OCI-LY3 (cell line): ENCODE results near the gene HCN3.
A peak's percentile ranks its signal among the peaks of the same experiment; 100 is the strongest.

ENCODE experiments used
- EZH2phosphoT487 ChIP-seq: fragments of 200-600 bp; shearing (Covaris generic); IDR thresholded peaks from 2 replicates; pipeline ENCODE4 v1.6.1; 2018; ENCODE audit warnings: antibody characterized with exemption, mixed run types, low read depth
- TF ChIP-seq, protein P1 (sequence below): fragments of 200-600, 300-600 bp; sonication (generic); IDR thresholded peaks from 2 replicates; pipeline ENCODE4 v1.5.1; 2014; ENCODE audit warnings: antibody characterized with exemption, low read length, low read depth

DNA sequence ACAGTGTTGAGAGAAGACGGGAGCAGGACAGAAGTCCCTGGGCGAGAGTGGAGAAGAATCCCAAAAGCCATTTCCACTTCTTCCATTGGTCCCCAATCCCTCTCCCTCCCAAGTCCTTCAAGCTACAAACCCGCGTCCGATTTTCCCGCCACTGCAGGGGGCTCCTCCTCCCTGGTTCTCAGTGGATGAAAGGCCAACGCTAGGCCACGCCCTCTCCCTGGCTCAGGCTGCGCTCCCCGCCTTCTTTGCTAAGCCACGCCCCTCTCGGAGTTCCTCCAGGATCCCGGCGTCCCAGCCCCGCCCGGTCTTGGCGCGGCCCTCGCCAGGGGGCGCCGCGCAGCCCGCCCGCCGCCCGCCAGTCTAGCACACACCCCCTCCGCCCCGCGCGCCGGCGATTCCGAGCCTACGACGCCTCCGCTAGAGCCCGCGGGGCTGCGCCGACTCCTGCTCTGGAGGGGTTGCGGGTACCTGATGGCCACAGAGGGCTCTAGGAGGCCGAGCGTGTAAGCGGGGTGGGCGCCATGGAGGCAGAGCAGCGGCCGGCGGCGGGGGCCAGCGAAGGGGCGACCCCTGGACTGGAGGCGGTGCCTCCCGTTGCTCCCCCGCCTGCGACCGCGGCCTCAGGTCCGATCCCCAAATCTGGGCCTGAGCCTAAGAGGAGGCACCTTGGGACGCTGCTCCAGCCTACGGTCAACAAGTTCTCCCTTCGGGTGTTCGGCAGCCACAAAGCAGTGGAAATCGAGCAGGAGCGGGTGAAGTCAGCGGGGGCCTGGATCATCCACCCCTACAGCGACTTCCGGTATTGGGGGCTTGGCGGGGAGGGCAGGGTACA, at the start of gene HCN3:
- TF ChIP-seq, protein P1, sequence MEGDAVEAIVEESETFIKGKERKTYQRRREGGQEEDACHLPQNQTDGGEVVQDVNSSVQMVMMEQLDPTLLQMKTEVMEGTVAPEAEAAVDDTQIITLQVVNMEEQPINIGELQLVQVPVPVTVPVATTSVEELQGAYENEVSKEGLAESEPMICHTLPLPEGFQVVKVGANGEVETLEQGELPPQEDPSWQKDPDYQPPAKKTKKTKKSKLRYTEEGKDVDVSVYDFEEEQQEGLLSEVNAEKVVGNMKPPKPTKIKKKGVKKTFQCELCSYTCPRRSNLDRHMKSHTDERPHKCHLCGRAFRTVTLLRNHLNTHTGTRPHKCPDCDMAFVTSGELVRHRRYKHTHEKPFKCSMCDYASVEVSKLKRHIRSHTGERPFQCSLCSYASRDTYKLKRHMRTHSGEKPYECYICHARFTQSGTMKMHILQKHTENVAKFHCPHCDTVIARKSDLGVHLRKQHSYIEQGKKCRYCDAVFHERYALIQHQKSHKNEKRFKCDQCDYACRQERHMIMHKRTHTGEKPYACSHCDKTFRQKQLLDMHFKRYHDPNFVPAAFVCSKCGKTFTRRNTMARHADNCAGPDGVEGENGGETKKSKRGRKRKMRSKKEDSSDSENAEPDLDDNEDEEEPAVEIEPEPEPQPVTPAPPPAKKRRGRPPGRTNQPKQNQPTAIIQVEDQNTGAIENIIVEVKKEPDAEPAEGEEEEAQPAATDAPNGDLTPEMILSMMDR: peak; percentile 80
- no peak for TF ChIP-seq EZH2phosphoT487
